GM12892 (cell line): ENCODE measurements around the gene DZANK1.
"Not testable (repeated sequence)": the region's sequence is repeated elsewhere in the genome, so short reads cannot be mapped to it uniquely, and the experiment has no call there.

Source experiments
- DNase-seq: peaks from one replicate; pipeline ENCODE4 v3.0.0; 2011; ENCODE audit not compliant: insufficient read length
- FAIRE-seq: peaks from 2 replicates; lab custom pipeline; 2011; peaks lifted over from hg19 to GRCh38; lab: Jason Lieb, UNC
- POLR2A ChIP-seq: IDR thresholded peaks from 2 replicates; pipeline ENCODE4 v1.6.1; 2011; ENCODE audit warnings: low read depth, low read length, control low read depth
- POLR2AphosphoS5 ChIP-seq: IDR thresholded peaks from 2 replicates; pipeline ENCODE4 v1.6.1; 2011; ENCODE audit warnings: low read depth, low read length, control low read depth
- TAF1 ChIP-seq: IDR thresholded peaks from 2 replicates; pipeline ENCODE4 v1.6.1; 2011; ENCODE audit warnings: low read depth, mild to moderate bottlenecking, control low read depth, low read length, borderline replicate concordance

DZANK1 gene

DNA sequence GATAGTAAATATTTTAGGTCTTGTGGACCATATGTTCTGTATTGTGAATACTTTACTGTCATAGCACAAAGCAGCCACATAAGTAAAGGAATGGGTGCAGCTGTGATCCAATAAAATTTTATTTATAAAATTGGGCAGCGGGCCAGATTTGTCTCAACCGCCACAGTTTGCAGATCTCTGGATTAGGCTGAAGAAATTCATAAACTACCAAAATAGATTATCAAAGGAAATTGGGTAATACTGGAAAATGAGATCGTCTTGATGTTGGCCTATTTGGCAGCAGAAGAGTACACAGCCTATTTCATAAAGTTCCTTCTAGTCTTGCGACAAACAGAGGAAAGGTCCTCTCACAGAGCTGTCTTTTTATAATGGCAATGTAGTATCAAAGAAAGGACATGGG, 69.8 kb downstream of the DZANK1 start:
- TF ChIP-seq TAF1 (no peak), POLR2AphosphoS5 (no peak), POLR2A (no peak)
- FAIRE-seq (no peak), DNase-seq (no peak)

DNA sequence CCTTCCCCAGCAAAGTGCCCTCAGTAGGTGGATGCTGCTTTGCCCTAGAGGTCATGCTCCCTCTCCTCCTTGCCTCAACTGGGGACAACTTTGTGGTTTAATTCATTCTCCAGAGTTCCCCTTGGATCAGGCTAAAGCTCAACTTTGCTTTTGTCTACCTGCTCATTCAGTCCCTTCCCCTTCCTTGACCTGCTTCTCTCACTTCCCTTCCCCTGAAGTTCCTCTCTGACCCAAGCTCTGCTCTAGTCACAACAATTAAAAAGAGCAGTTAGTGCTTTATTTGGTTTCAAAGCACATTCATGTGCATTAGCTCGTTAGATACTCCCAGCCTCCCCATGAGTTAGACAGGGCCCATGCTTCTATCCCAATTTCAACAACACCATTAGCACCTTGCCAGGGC, 71.3 kb downstream of the DZANK1 start:
- FAIRE-seq, result no peak
- DNase-seq, result no peak
- TF ChIP-seq POLR2A (no peak), POLR2AphosphoS5 (no peak), TAF1 (no peak)

DNA sequence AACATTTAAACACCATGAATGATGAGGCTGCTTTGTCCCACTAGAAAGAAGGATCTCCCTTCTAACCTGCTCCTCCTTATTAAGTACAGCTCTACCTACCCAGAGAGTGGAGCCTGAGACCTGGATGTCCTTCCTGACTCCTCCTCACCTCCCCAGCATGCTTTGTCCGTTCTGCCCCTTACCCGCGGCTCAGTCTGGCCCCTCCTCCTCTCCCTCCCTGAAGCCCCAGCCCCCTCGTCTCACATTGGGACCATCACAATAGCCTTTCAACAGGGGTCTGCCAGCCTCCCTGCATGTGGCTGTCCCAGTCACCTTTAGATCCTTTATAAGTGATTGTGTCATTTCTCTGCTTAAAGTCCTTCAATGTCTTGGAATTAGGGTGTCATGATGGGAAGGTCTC, 72.5 kb downstream of the DZANK1 start:
- FAIRE-seq (no peak), DNase-seq (no peak)
- TF ChIP-seq POLR2A (no peak), POLR2AphosphoS5 (no peak), TAF1 (no peak)

GRCh38 chr20:18391686-18392085, 75.1 kb downstream of the DZANK1 start:
- FAIRE-seq, result no peak
- no peak for TF ChIP-seq TAF1
- no peak for TF ChIP-seq POLR2A
- no peak for TF ChIP-seq POLR2AphosphoS5
- DNase-seq, result no peak

GRCh38 chr20:18390201-18390600, 76.6 kb downstream of the DZANK1 start:
- TF ChIP-seq TAF1 (no peak), POLR2AphosphoS5 (no peak), POLR2A (no peak)
- DNase-seq (no peak), FAIRE-seq (no peak)

GRCh38 chr20:18388860-18389259, 78.0 kb downstream of the DZANK1 start:
- FAIRE-seq (no peak), DNase-seq (no peak)
- TF ChIP-seq POLR2AphosphoS5, result no peak
- TF ChIP-seq POLR2A, result no peak
- no peak for TF ChIP-seq TAF1

GRCh38 chr20:18380908-18381529, 85.8 kb downstream of the DZANK1 start:
- DNase-seq (no peak), FAIRE-seq (no peak)
- TF ChIP-seq TAF1, result no peak
- no peak for TF ChIP-seq POLR2AphosphoS5
- TF ChIP-seq POLR2A, result no peak

DNA sequence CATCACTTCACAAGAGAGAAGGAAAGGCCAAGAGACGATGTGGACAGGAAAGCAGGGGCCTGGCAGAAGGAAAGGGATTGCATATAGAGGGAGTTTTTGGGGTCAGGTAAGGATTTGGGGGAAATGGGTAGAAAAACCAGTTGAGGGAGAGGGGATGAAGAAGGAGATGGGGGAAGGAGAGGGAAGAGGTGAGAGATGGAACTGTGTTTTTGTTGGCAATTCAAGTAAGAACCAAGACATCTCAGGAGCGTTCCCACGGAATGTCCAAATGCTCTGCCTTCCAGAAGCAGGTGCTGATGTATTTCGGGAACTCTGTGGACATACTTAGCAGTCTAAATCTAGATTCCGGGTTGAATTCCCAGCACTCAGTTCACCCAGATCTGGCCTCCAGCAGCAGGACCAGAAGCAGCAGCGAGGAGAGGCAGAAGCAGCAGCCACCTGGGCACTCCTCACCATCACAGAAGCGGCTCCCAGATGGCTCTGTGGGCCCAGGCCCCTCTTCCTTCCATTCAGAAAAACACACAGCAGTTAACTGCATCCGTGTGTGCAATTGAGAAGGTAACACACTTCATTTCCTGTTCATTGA, 88.8 kb downstream of the DZANK1 start:
- no peak for DNase-seq
- FAIRE-seq, result no peak
- no peak for TF ChIP-seq POLR2A
- no peak for TF ChIP-seq POLR2AphosphoS5
- no peak for TF ChIP-seq TAF1

- not testable (repeated sequence) for DNase-seq, FAIRE-seq
Measured at GRCh38 chr20:18375551-18375950, 91.3 kb downstream of the DZANK1 start.

GRCh38 chr20:18372296-18372695, 94.5 kb downstream of the DZANK1 start:
- DNase-seq, result no peak
- TF ChIP-seq TAF1, result no peak
- no peak for FAIRE-seq

- no peak for FAIRE-seq
- TF ChIP-seq TAF1 (no peak), POLR2A (no peak), POLR2AphosphoS5 (no peak)
- no peak for DNase-seq
Measured at GRCh38 chr20:18364768-18365167, 102.1 kb downstream of the DZANK1 start.

DNA sequence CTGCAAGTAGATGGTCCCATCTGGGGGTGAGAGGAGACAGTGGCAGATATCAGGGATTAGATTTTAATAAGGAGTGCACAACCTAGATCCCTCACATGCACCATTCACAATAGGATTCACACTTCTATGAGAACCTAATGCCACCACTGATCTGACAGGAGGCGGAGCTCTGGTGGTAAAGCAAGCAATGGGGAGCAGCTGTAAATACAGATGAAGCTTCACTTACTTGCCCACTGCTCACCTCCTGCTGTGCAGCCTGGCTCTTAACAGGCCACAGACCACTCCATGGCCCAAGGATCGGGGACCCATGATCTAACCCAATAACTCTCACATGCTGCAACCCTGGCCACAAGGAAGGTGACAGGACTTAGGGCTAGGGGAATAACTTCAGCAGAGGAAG, 103.1 kb downstream of the DZANK1 start:
- TF ChIP-seq POLR2AphosphoS5, result no peak
- no peak for TF ChIP-seq POLR2A
- TF ChIP-seq TAF1, result no peak

More for the DNA sequence above, 103.1 kb downstream of the DZANK1 start:
- no peak for FAIRE-seq
- DNase-seq, result no peak
